ENCODE results near the gene FARS2.

The FARS2 gene

GRCh38 chr6:5249451-5250122, 11.7 kb upstream of the FARS2 start:
- DNase-seq, result no peak

GRCh38 chr6:5250451-5250850, 10.9 kb upstream of the FARS2 start:
- no peak for DNase-seq

- no peak for DNase-seq
These were observed 10.4 kb upstream of the FARS2 start for GRCh38 chr6:5250911-5251310.

GRCh38 chr6:5256952-5257351, 4.4 kb upstream of the FARS2 start:
- no peak for DNase-seq

- no peak for DNase-seq
These were observed 3.9 kb upstream of the FARS2 start for GRCh38 chr6:5257400-5257799.

- DNase-seq, result no peak
These were observed 1.9 kb upstream of the FARS2 start for GRCh38 chr6:5259428-5259827.

- DNase-seq, result peak; percentile 77
These were observed 1.1 kb upstream of the FARS2 start for GRCh38 chr6:5260111-5260620.

GRCh38 chr6:5261545-5262109, 314 bp downstream of the FARS2 start:
- DNase-seq, result no peak

- DNase-seq, result no peak
These were observed 5.1 kb downstream of the FARS2 start for GRCh38 chr6:5266423-5266822.

- no peak for DNase-seq
These were observed 8.9 kb downstream of the FARS2 start for GRCh38 chr6:5270093-5270680.

- no peak for DNase-seq
These were observed 10.6 kb downstream of the FARS2 start for GRCh38 chr6:5271926-5272325.

- peak; percentile 10 for DNase-seq
These were observed 12.9 kb downstream of the FARS2 start for GRCh38 chr6:5274231-5274630.

GRCh38 chr6:5275497-5275896, 14.2 kb downstream of the FARS2 start:
- DNase-seq, result no peak

- DNase-seq, result no peak
These were observed 15.3 kb downstream of the FARS2 start for GRCh38 chr6:5276581-5276980.

GRCh38 chr6:5277589-5277988, 16.3 kb downstream of the FARS2 start:
- no peak for DNase-seq

- no peak for DNase-seq
These were observed 16.7 kb downstream of the FARS2 start for GRCh38 chr6:5278047-5278446.

- no peak for DNase-seq
These were observed 17.3 kb downstream of the FARS2 start for GRCh38 chr6:5278565-5279120.

GRCh38 chr6:5279891-5280338, 18.6 kb downstream of the FARS2 start:
- peak; percentile 36 for DNase-seq

- DNase-seq, result no peak
These were observed 19.6 kb downstream of the FARS2 start for GRCh38 chr6:5280920-5281319.

- no peak for DNase-seq
These were observed 20.9 kb downstream of the FARS2 start for GRCh38 chr6:5282191-5282623.

- no peak for DNase-seq
These were observed 23.8 kb downstream of the FARS2 start for GRCh38 chr6:5285081-5285480.

GRCh38 chr6:5285526-5285925, 24.2 kb downstream of the FARS2 start:
- no peak for DNase-seq

GRCh38 chr6:5286780-5287179, 25.5 kb downstream of the FARS2 start:
- no peak for DNase-seq

Data from CD4-positive, alpha-beta T cell treated with Interleukin-4 for 4 hours (primary cell).